C4-2B (cell line): ENCODE results near the gene CXCR6.

Source experiments
- H3K27ac ChIP-seq: fragments of 450-650 bp; 2 replicates; pipeline ENCODE4 v1.5.1; 2017
- ZFX ChIP-seq: fragments of 450-650 bp; IDR thresholded peaks from 2 replicates; pipeline ENCODE4 v1.6.1; 2017
- TF ChIP-seq, protein P1 (sequence below): fragments of 450-650 bp; conservative IDR thresholded peaks from 2 replicates; pipeline ENCODE4 v1.5.1; 2017; ENCODE audit warnings: mild to moderate bottlenecking

Gene CXCR6

GRCh38 chr3:45949432-45949831 is 6.2 kb downstream of the CXCR6 start:
- TF ChIP-seq, protein P1, sequence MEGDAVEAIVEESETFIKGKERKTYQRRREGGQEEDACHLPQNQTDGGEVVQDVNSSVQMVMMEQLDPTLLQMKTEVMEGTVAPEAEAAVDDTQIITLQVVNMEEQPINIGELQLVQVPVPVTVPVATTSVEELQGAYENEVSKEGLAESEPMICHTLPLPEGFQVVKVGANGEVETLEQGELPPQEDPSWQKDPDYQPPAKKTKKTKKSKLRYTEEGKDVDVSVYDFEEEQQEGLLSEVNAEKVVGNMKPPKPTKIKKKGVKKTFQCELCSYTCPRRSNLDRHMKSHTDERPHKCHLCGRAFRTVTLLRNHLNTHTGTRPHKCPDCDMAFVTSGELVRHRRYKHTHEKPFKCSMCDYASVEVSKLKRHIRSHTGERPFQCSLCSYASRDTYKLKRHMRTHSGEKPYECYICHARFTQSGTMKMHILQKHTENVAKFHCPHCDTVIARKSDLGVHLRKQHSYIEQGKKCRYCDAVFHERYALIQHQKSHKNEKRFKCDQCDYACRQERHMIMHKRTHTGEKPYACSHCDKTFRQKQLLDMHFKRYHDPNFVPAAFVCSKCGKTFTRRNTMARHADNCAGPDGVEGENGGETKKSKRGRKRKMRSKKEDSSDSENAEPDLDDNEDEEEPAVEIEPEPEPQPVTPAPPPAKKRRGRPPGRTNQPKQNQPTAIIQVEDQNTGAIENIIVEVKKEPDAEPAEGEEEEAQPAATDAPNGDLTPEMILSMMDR, result no peak
- no peak for TF ChIP-seq ZFX
- H3K27ac ChIP-seq, result no peak overlapping the region

- TF ChIP-seq ZFX, result no peak
- TF ChIP-seq, protein P1, result no peak
- no peak overlapping the region for H3K27ac ChIP-seq
Measured at GRCh38 chr3:45950131-45950530, 6.9 kb downstream of the CXCR6 start.

- H3K27ac ChIP-seq, result no peak overlapping the region
- TF ChIP-seq ZFX, result no peak
- TF ChIP-seq, protein P1, result no peak
Measured at GRCh38 chr3:45950686-45951600, 7.7 kb downstream of the CXCR6 start.

DNA sequence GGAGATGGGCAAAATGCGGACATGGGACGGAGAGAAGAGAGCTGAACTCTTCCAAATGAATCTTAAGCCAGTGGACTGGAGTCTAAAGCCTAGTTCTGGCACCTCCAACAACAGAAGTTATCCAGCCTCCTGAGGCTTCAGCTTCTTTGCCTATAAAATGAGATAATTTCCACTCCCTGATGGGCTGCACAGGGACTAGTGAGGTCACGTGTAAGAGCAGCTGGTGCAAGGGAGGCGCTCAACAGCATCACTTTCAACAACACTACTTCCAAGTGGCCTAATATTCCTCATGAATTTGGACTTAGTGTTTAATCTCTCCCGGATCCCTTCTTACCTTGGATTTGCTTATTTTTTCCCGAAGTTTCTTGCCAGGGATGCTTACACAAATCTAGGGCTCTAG is 8.7 kb downstream of the CXCR6 start:
- no peak overlapping the region for H3K27ac ChIP-seq
- no peak for TF ChIP-seq ZFX
- TF ChIP-seq, protein P1, result no peak

GRCh38 chr3:45952456-45952855 is 9.2 kb downstream of the CXCR6 start:
- no peak overlapping the region for H3K27ac ChIP-seq
- TF ChIP-seq, protein P1, result no peak
- no peak for TF ChIP-seq ZFX

GRCh38 chr3:45953536-45953935 is 10.3 kb downstream of the CXCR6 start:
- no peak for TF ChIP-seq ZFX
- TF ChIP-seq, protein P1, result no peak
- H3K27ac ChIP-seq, result no peak overlapping the region

DNA sequence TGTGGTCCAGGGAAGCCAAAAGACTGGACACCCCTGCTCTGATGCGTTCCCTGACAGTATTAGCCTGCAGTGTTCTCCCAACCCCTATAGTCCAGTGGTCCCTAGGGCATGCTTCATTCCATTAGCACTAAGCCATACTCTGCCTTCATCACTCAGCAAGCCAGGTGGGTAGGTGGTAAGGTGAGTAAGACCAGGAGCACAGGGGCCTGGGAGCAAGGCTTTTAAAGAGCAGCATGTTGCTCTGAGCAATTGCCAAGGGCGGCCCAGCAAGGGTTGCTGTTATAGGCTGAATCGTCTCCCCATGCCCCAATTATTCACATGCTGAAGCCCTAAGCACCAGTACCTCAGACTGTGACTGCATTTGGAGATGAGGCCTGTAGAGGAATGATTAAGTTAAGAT is 11.0 kb downstream of the CXCR6 start:
- TF ChIP-seq, protein P1, result no peak
- no peak for TF ChIP-seq ZFX
- no peak overlapping the region for H3K27ac ChIP-seq
